22Rv1 (cell line): Measurements from ENCODE around the gene MTFR1L.

Source experiments
- ZFX ChIP-seq: fragments of 450-650 bp; IDR thresholded peaks from 2 replicates; pipeline ENCODE4 v1.6.1; 2017; ENCODE audit warnings: antibody characterized with exemption, borderline replicate concordance
- TF ChIP-seq, protein P1 (sequence below): fragments of 450-650 bp; IDR thresholded peaks from 2 replicates; pipeline ENCODE4 v1.5.1; 2017; ENCODE audit warnings: mild to moderate bottlenecking

DNA sequence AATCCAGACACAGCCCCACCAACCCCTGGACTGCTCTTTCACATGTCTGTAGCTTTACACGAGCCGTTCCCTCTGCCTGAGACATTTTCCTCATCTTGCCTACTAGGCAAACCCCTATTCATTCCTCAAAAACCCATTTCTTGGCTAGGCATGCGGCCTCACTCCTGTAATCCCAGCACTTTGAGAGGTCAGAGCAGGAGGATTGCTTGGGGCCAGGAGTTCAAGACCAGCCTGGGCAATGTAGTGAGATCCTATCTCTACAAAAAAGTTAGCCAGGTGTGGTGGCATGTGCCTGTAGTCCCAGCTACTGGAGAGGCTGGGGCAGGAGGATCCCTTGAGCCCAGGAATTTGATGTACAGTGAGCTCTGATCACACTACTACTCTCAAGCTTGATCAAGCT is 44.7 kb downstream of the MTFR1L start:
- TF ChIP-seq, protein P1, sequence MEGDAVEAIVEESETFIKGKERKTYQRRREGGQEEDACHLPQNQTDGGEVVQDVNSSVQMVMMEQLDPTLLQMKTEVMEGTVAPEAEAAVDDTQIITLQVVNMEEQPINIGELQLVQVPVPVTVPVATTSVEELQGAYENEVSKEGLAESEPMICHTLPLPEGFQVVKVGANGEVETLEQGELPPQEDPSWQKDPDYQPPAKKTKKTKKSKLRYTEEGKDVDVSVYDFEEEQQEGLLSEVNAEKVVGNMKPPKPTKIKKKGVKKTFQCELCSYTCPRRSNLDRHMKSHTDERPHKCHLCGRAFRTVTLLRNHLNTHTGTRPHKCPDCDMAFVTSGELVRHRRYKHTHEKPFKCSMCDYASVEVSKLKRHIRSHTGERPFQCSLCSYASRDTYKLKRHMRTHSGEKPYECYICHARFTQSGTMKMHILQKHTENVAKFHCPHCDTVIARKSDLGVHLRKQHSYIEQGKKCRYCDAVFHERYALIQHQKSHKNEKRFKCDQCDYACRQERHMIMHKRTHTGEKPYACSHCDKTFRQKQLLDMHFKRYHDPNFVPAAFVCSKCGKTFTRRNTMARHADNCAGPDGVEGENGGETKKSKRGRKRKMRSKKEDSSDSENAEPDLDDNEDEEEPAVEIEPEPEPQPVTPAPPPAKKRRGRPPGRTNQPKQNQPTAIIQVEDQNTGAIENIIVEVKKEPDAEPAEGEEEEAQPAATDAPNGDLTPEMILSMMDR, result no peak
- TF ChIP-seq ZFX, result no peak
